GM18498 (cell line): ENCODE measurements around the gene EDA.

Experiments used
- ATAC-seq: cut with Tn5 transposase; IDR thresholded peaks from one replicate; pipeline ENCODE4 v1.9.1; 2021; ENCODE audit warnings: mild to moderate bottlenecking, moderate library complexity; ENCODE audit not compliant: unreplicated experiment

Gene EDA

GRCh38 chrX:70022616-70023015 is 406.7 kb downstream of the EDA start:
- ATAC-seq = no peak

GRCh38 chrX:70025464-70025863 is 409.6 kb downstream of the EDA start:
- ATAC-seq = no peak

- ATAC-seq = no peak
Measured at GRCh38 chrX:70026112-70026850, 410.4 kb downstream of the EDA start.

- ATAC-seq = no peak
Measured at GRCh38 chrX:70026851-70027200, 410.9 kb downstream of the EDA start.

DNA sequence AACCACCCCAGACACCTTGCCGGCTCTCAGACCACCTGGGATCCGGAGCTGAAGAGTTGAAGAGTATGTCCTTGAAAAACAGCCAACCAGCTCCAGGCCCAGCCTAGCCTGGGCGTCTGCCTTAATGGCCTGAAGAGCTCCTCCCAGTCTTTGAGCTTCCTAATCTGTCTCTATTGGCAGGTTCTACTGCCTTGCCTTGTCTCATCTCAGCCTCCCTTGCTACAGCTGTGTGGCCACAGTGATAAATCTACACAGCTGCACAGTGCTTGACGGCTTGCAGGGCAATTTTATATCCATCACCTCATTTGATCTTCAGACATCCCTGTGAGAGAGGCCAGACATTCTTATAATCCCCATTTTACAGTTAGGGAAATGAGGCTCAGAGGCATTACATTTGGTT is 413.9 kb downstream of the EDA start:
- ATAC-seq = no peak

DNA sequence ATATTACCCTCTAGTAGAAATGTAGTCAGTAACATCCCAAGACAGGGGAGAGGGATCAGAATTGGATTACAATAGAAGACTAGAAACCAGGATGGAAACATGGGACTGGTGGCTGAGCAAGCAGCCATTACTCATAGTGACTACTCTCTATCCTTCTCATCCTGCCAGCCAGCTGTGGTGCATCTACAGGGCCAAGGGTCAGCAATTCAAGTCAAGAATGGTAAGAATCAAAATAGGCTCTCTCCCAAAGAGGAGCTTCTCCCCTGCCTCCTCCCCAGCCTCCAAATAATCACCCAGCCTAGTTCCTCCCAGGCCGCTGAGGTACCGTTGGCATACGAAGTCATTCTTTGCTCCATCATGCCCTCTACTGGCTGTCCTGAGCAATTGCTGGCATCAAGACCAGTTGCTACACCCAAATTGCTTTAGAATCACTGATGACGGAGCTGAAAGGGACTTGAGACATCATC is 414.4 kb downstream of the EDA start:
- peak; percentile 80 for ATAC-seq

- ATAC-seq = no peak
Measured at GRCh38 chrX:70032792-70033191, 416.9 kb downstream of the EDA start.

GRCh38 chrX:70033348-70034051 is 417.6 kb downstream of the EDA start:
- ATAC-seq = peak; percentile 71

DNA sequence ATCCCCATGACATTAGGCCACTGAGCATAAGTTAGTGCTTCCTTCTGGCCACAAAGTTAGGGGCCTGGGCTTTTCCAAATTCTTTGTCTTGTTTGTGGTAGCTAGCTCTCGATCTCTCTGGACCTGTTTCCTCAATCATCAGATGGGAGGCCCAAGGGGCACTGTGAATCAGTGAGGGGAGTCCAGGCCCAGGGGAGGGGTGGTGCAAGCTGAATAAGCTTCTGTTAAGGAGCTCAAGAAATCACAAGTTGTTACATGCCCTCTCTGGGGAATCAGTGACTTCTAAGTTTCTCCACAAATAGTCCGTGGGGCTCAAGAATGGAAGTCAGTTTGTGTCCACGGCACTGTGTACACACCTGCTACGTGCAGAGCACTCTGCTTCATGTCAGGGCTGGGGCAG is 418.7 kb downstream of the EDA start:
- ATAC-seq = no peak

- ATAC-seq = no peak
Measured at GRCh38 chrX:70038515-70038914, 422.6 kb downstream of the EDA start.

- no peak for ATAC-seq
Measured at GRCh38 chrX:70038951-70039350, 423.0 kb downstream of the EDA start.

GRCh38 chrX:70039758-70040157 is 423.8 kb downstream of the EDA start:
- no peak for ATAC-seq

DNA sequence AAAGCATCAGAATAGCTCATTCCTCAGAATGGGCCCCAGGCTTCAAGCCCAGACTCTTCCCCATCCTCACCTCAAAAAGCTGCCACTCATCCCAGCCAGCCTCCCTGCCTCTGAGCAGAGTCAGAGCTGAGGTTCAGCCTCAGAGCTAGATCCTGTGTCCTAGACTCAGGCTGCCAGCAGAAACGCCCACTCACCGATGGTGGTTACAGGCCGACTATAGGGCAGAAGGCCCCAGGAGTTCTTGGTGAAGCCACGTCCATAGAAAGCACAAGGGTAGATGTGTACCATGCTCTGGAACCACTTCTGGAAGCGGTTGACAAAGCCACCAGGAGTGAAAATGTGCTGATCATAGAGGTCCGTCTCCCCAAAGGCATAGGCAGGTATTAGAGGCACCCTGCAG is 426.1 kb downstream of the EDA start:
- no peak for ATAC-seq

GRCh38 chrX:70042399-70043371 is 426.8 kb downstream of the EDA start:
- no peak for ATAC-seq

DNA sequence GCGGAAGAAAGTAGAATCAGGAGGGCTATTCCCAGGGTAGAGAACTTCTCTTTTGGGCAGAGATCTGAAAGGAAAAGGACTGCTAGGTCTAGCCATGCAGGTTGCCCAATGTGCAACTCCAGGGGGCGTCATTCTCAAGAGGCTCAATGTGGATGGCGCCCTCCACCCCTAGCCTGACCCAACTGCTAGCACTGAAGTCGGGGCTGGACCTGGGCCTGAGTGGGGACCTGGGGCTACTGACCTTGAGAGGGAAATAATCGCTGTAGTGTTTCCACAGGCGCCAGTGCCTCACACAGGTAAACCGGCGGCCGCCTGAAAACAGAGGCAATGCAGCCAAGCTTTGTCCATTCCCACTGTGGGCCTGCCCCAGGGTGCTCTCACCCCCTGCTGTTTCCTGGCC is 427.8 kb downstream of the EDA start:
- no peak for ATAC-seq

DNA sequence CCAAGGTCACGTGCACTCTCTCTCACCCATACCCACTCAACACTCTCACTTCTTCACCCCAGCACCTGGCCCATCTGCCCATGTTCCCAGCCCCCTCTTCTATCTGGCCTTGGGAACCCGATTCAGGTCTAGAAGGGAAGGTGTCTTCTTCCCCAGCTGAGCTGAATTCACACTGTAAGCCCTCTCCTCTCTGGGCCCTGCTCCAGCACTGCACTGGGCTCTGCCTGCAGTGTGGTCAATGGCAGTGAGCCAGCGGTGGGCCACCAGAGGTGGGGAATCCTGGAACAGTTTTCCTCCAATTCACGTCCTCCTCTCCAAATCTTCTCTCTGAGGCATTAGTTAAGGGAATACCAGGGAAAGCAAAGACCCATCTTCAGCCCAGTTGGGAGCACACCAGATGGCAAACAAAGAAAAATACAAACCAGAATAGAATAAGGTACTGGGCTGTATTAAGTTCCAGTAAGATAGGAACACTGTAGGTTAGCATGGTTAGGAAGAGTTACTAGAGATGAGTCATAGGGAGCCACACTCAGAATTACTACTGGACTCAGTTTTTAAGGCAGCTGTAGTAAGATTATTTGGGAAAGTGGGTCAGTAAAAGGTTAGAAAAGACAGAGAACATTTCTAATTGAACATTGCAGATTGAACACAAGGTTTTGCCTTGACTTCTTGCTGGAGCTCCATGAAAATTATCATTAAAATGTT is 428.8 kb downstream of the EDA start:
- ATAC-seq = no peak

DNA sequence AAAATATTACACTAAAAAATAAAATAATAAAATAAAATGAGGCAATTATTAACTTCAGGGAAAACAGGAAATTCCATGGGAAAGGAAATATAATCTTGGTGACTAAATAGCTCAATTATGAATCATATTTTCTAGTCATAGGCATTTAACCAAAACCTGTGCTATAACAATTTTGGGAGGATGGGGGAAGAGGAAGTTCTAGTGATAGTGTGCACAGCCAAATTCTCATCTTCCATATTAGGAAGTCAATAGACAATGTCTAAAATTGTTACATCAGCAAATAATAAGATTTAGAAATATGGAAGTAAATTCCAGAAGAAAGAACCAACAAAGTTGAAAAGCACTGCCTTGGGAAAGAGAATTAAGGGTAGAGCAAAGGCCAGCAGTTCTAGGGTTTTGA is 431.1 kb downstream of the EDA start:
- no peak for ATAC-seq

DNA sequence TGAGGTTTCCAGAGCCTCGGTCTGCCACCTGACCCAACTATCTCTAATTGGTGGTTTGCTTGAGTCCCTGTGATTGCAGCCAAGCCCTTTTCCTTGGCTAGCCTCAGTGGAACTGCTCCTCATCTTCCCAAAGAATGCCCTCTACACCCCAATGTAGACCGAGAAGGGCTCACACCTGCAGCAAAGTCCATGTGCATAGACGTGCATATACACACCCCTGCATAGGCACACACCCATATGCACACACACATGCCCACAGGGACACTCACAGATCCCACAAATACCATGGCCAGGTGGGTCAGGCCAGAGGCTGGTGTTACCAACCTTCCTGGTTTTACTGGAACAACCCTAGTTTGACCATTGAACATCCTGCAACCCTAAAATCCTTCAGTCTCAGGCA is 433.5 kb downstream of the EDA start:
- ATAC-seq = no peak

DNA sequence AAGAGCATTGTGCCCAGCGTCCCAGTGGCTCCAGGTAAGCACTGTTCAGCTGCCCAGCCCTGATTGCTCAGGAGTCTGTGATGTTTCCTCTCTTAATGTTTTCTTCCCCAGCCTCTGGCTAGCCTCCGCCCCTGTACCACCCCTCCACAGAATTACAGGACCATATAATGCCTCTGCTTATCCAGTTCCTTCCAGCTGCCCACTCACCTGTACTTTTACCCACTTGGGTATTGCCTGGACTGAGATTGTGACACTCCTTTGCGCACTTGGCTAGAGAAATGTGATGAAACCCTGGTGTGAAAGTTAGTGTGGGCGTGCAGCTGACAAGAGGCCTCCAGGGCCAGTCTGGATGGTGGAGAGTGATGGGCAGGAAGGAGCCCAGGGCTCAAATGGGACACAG is 434.0 kb downstream of the EDA start, which contains the start of gene AWAT2:
Gene AWAT2, minus strand, starts transcription at position 14 of the 400 bp plus-strand sequence. Its CDS starts 6 bp downstream, at position 8.
- no peak for ATAC-seq

- ATAC-seq = no peak
Measured at GRCh38 chrX:70052895-70053615, 437.1 kb downstream of the EDA start.
